Gastrocnemius medialis (tissue), 4 donors: ENCODE data around the gene PSMC1.

Experiments
- POLR2A ChIP-seq, 2 donors: fragments of 450-650 bp; IDR thresholded peaks; one replicate each; pipeline ENCODE4 v1.6.1; 2017; ENCODE audit warnings: antibody characterized with exemption in 2 of 2, mild to moderate bottlenecking in 2 of 2, moderate library complexity in 2 of 2
- TF ChIP-seq, protein P1 (sequence below), 5 experiments: fragments of 450-650 bp in 3 of 5; fragments of 200-600 bp in 2 of 5; sonication (generic) in 2 of 5; IDR thresholded peaks in 4 of 5; conservative IDR thresholded peaks in 1 of 5; 1 replicate in 4 of 5; 2 replicates in 1 of 5; pipeline ENCODE4 v1.5.1; 2016 to 2019; ENCODE audit warnings: antibody characterized with exemption in 5 of 5, mild to moderate bottlenecking in 3 of 5, moderate library complexity in 3 of 5

DNA sequence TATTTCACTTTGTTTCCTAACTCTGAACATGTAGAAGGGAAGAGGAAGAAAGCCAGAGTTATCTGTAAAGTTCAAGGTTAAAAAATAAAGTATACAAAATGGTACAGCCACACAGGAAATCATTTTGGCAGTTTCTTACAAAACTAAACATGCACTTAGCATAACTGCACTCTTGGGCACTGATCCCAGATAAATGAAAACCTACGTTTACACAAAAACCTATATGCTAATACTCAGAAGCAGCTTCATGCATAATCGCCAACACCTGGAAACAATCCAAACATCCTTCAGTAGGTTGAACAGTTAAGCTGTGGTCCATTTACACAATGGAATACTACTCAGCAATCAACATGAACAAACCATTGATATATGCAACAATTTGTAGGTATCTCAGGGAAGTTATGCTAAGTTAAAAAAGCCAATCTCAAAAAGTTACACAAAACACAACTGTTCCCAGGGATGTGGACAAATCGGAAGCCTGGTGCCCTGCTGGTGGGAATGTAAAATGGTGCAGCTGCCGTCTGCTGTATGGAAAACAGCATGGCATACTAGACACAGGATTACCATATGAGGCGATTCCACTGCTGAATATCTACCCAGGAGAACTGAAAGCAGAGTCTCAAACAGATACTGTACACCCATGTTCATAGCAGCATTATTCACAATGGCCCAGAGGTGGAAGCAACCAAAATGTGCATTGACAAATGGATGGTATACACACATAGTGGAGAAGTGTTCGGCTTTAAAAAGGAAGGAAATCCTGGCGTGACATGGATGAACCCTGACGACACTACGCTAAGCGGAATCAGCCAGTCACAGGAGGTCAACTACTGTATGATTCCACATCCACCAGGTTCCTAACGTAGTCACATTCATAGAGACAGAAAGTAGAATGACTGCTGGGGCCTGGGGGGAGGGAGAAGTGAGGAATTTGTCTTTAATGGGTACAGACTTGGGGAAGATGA is 37.7 kb downstream of the PSMC1 start:
- TF ChIP-seq, protein P1, sequence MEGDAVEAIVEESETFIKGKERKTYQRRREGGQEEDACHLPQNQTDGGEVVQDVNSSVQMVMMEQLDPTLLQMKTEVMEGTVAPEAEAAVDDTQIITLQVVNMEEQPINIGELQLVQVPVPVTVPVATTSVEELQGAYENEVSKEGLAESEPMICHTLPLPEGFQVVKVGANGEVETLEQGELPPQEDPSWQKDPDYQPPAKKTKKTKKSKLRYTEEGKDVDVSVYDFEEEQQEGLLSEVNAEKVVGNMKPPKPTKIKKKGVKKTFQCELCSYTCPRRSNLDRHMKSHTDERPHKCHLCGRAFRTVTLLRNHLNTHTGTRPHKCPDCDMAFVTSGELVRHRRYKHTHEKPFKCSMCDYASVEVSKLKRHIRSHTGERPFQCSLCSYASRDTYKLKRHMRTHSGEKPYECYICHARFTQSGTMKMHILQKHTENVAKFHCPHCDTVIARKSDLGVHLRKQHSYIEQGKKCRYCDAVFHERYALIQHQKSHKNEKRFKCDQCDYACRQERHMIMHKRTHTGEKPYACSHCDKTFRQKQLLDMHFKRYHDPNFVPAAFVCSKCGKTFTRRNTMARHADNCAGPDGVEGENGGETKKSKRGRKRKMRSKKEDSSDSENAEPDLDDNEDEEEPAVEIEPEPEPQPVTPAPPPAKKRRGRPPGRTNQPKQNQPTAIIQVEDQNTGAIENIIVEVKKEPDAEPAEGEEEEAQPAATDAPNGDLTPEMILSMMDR (IDR thresholded peaks at IDR 0.05 in 4 of 5, conservative IDR thresholded peaks at IDR 0.05 in 1 of 5) = no peak
- no peak for TF ChIP-seq POLR2A (IDR thresholded peaks at IDR 0.05)
